Measurements from ENCODE around the gene CCL25.
"Not testable (repeated sequence)": the region's sequence is repeated elsewhere in the genome, so short reads cannot be mapped to it uniquely, and the experiment has no call there.

The CCL25 gene

GRCh38 chr19:8093740-8094139 lies 41.2 kb downstream of the CCL25 start:
- Histone ChIP-seq H3K36me3 (ENCODE audit: control insufficient read depth, insufficient read depth, low read length) (no peaks in the 10 kb centered on the region), H3K9ac (ENCODE audit: low read length) (no peak overlapping the region), H3K9me3 (ENCODE audit: control insufficient read depth, low read length) (peaks cover 15% of the 10 kb centered on the region), H3K27me3 (ENCODE audit: control insufficient read depth, insufficient read depth, low read length) (no peaks in the 10 kb centered on the region), H3K4me1 (ENCODE audit: control insufficient read depth, insufficient read depth, low read length) (no peaks in the 10 kb centered on the region), H3K4me3 (ENCODE audit: low read length) (no peak overlapping the region)

DNA sequence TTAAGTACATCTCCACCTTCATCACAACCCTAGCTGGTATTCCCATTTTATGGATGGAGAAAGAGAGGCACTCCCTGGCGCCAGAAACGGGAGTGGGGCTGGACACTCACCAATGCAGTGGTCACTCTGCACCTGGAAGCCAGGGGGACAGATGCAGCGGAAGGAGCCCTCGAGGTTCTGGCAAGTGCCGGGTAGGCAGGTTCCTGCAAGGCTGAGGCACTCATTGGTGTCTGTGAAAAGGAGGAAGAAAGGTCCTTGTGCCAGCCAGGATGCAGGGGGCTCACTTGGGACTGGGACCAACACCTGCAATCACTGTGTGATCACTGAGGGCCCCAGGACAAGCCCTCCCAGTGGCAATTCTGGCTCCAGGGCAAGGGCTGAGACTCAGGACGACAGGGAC lies 41.8 kb downstream of the CCL25 start:
- Histone ChIP-seq H3K27me3 (ENCODE audit: control insufficient read depth, insufficient read depth, low read length) (no peaks in the 10 kb centered on the region), H3K4me3 (ENCODE audit: low read length) (no peak overlapping the region), H3K9me3 (ENCODE audit: control insufficient read depth, low read length) (peaks cover 15% of the 10 kb centered on the region), H3K36me3 (ENCODE audit: control insufficient read depth, insufficient read depth, low read length) (no peaks in the 10 kb centered on the region), H3K9ac (ENCODE audit: low read length) (no peak overlapping the region), H3K4me1 (ENCODE audit: control insufficient read depth, insufficient read depth, low read length) (no peaks in the 10 kb centered on the region)

- no peaks in the 10 kb centered on the region for H3K36me3 ChIP-seq (ENCODE audit: control insufficient read depth, insufficient read depth, low read length)
- H3K9ac ChIP-seq (ENCODE audit: low read length) = no peak overlapping the region
- H3K4me3 ChIP-seq (ENCODE audit: low read length) = no peak overlapping the region
- H3K27me3 ChIP-seq (ENCODE audit: control insufficient read depth, insufficient read depth, low read length) = no peaks in the 10 kb centered on the region
- no peaks in the 10 kb centered on the region for H3K4me1 ChIP-seq (ENCODE audit: control insufficient read depth, insufficient read depth, low read length)
- peaks cover 15% of the 10 kb centered on the region for H3K9me3 ChIP-seq (ENCODE audit: control insufficient read depth, low read length)
Measured at GRCh38 chr19:8095354-8095886, 42.9 kb downstream of the CCL25 start.

DNA sequence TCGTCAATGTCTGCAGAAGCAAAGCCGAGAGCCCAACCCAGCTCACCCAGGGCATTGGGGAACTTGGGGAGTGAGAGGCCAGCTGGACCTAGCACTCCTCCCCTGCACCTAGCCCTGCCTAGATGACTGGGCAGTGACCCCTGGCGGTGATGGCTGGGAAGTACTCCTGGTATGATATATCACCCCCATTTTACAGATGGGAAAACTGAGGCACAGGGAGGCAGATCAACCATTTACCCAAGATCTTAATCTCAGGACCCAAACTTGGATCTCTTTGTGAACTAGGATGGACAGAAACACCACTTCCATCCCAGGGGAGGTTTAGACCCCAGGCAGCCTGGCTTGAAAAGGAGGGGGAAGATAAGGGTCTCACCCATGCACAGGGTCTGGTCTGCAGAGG lies 43.5 kb downstream of the CCL25 start:
- no peak overlapping the region for H3K9ac ChIP-seq (ENCODE audit: low read length)
- H3K36me3 ChIP-seq (ENCODE audit: control insufficient read depth, insufficient read depth, low read length) = no peaks in the 10 kb centered on the region
- H3K4me1 ChIP-seq (ENCODE audit: control insufficient read depth, insufficient read depth, low read length) = no peaks in the 10 kb centered on the region
- H3K9me3 ChIP-seq (ENCODE audit: control insufficient read depth, low read length) = peaks cover 15% of the 10 kb centered on the region
- no peaks in the 10 kb centered on the region for H3K27me3 ChIP-seq (ENCODE audit: control insufficient read depth, insufficient read depth, low read length)
- H3K4me3 ChIP-seq (ENCODE audit: low read length) = no peak overlapping the region

- no peak overlapping the region for H3K9ac ChIP-seq (ENCODE audit: low read length)
Measured at GRCh38 chr19:8097198-8097597, 44.6 kb downstream of the CCL25 start.

DNA sequence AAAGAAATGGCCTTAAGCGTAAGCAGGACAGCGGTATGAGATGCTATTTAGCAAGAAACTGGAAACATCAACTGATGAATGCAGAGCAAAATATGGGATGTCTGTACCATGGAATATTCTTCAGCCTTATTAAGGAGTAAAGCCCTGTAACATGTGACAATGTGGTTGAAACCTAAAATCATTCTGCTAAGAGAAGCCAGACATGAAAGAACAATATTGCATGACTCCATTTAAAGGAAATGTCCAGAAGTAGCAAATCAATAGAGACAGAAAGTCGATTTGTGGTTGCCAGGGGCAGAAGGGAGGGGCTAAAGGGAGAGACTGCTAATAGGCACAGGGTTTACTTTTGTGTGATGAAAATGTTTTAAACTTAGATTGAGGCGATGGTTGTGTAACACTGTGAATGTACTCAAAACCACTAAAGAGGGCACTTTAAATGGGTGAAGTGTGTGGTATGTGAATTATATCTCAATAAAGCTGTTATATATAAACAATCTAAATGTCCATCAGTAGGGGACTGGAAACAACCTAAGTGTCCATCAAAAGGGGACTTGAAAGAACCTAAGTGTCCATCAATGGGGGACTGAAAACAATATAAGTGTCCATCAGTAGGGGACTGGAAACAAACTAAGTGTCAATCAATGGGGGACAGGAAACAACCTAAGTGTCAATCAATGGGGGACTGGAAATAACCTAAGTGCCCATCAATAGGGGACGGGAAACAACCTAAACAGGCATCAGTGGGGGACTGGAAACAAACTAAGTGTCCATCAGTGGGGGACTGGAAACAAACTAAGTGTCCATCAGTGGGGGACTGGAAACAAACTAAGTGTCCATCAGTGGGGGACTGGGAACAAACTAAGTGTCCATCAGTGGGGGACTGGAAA lies 45.4 kb downstream of the CCL25 start:
- Histone ChIP-seq H3K4me3 (ENCODE audit: low read length) (no peak overlapping the region), H3K36me3 (ENCODE audit: control insufficient read depth, insufficient read depth, low read length) (no peaks in the 10 kb centered on the region), H3K9me3 (ENCODE audit: control insufficient read depth, low read length) (peaks cover 15% of the 10 kb centered on the region), H3K27me3 (ENCODE audit: control insufficient read depth, insufficient read depth, low read length) (no peaks in the 10 kb centered on the region), H3K4me1 (ENCODE audit: control insufficient read depth, insufficient read depth, low read length) (no peaks in the 10 kb centered on the region), H3K9ac (ENCODE audit: low read length) (no peak overlapping the region)

More at GRCh38 chr19:8097198-8097597, 44.6 kb downstream of the CCL25 start:
- Histone ChIP-seq H3K4me1 (ENCODE audit: control insufficient read depth, insufficient read depth, low read length) (no peaks in the 10 kb centered on the region), H3K4me3 (ENCODE audit: low read length) (no peak overlapping the region), H3K9me3 (ENCODE audit: control insufficient read depth, low read length) (peaks cover 15% of the 10 kb centered on the region), H3K27me3 (ENCODE audit: control insufficient read depth, insufficient read depth, low read length) (no peaks in the 10 kb centered on the region), H3K36me3 (ENCODE audit: control insufficient read depth, insufficient read depth, low read length) (no peaks in the 10 kb centered on the region)

DNA sequence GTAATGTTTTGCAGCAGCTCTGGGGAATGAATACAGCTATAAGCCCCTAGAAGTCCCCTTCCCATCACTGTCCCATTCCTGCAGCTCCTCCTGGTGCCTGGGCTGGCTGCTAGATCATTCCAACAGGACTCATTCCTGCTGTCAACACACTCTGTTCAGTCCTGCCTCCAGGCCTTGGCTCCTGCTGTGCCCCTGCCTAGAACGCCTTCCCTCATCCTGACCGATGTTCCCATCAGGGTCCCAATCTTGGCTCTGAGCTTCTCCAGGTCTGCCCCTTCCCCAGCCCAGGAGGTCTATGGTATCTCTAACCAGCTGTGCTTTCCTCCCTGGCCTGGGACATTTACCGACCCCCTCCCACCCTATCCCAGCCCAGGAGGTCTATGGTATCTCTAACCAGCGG lies 48.8 kb downstream of the CCL25 start:
- Histone ChIP-seq H3K4me3 (ENCODE audit: low read length) (no peak overlapping the region), H3K4me1 (ENCODE audit: control insufficient read depth, insufficient read depth, low read length) (no peaks in the 10 kb centered on the region), H3K9me3 (ENCODE audit: control insufficient read depth, low read length) (peaks cover 3% of the 10 kb centered on the region), H3K36me3 (ENCODE audit: control insufficient read depth, insufficient read depth, low read length) (no peaks in the 10 kb centered on the region), H3K27me3 (ENCODE audit: control insufficient read depth, insufficient read depth, low read length) (no peaks in the 10 kb centered on the region), H3K9ac (ENCODE audit: low read length) (no peak overlapping the region)

DNA sequence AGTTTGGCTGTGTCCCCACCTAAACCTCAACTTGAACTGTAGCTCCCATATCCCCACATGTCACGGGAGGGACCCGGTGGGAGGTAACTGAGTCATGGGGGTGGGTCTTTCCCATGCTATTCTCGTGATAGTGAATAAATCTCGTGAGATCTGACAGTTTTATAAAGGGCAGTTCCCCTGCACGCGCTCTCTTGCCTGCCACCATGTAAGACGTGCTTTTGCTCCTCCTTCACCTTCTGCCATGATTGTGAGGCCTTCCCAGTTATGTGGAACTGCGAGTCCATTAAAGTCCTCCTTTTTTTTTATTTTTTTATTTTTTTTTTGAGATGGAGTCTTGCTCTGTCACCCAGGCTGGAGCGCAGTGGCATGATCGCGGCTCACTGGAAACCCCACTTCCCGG lies 49.4 kb downstream of the CCL25 start:
- not testable (repeated sequence) for H3K4me3 ChIP-seq (ENCODE audit: low read length); H3K27me3 ChIP-seq (ENCODE audit: control insufficient read depth, insufficient read depth, low read length); H3K4me1 ChIP-seq (ENCODE audit: control insufficient read depth, insufficient read depth, low read length); H3K36me3 ChIP-seq (ENCODE audit: control insufficient read depth, insufficient read depth, low read length); H3K9me3 ChIP-seq (ENCODE audit: control insufficient read depth, low read length); H3K9ac ChIP-seq (ENCODE audit: low read length)

- H3K36me3 ChIP-seq (ENCODE audit: control insufficient read depth, insufficient read depth, low read length) = no peaks in the 10 kb centered on the region
- H3K9ac ChIP-seq (ENCODE audit: low read length) = no peak overlapping the region
- H3K27me3 ChIP-seq (ENCODE audit: control insufficient read depth, insufficient read depth, low read length) = no peaks in the 10 kb centered on the region
- no peaks in the 10 kb centered on the region for H3K9me3 ChIP-seq (ENCODE audit: control insufficient read depth, low read length)
- H3K4me1 ChIP-seq (ENCODE audit: control insufficient read depth, insufficient read depth, low read length) = no peaks in the 10 kb centered on the region
- no peak overlapping the region for H3K4me3 ChIP-seq (ENCODE audit: low read length)
Measured at GRCh38 chr19:8105471-8105870, 52.9 kb downstream of the CCL25 start.

GRCh38 chr19:8107301-8107903 lies 54.8 kb downstream of the CCL25 start:
- H3K27me3 ChIP-seq (ENCODE audit: control insufficient read depth, insufficient read depth, low read length) = no peaks in the 10 kb centered on the region
- H3K9me3 ChIP-seq (ENCODE audit: control insufficient read depth, low read length) = no peaks in the 10 kb centered on the region
- no peak overlapping the region for H3K4me3 ChIP-seq (ENCODE audit: low read length)
- H3K4me1 ChIP-seq (ENCODE audit: control insufficient read depth, insufficient read depth, low read length) = no peaks in the 10 kb centered on the region
- H3K36me3 ChIP-seq (ENCODE audit: control insufficient read depth, insufficient read depth, low read length) = no peaks in the 10 kb centered on the region
- no peak overlapping the region for H3K9ac ChIP-seq (ENCODE audit: low read length)

- no peaks in the 10 kb centered on the region for H3K4me1 ChIP-seq (ENCODE audit: control insufficient read depth, insufficient read depth, low read length)
- H3K4me3 ChIP-seq (ENCODE audit: low read length) = no peak overlapping the region
- no peaks in the 10 kb centered on the region for H3K9me3 ChIP-seq (ENCODE audit: control insufficient read depth, low read length)
- no peaks in the 10 kb centered on the region for H3K36me3 ChIP-seq (ENCODE audit: control insufficient read depth, insufficient read depth, low read length)
- no peaks in the 10 kb centered on the region for H3K27me3 ChIP-seq (ENCODE audit: control insufficient read depth, insufficient read depth, low read length)
- no peak overlapping the region for H3K9ac ChIP-seq (ENCODE audit: low read length)
Measured at GRCh38 chr19:8108560-8109445, 56.2 kb downstream of the CCL25 start.

DNA sequence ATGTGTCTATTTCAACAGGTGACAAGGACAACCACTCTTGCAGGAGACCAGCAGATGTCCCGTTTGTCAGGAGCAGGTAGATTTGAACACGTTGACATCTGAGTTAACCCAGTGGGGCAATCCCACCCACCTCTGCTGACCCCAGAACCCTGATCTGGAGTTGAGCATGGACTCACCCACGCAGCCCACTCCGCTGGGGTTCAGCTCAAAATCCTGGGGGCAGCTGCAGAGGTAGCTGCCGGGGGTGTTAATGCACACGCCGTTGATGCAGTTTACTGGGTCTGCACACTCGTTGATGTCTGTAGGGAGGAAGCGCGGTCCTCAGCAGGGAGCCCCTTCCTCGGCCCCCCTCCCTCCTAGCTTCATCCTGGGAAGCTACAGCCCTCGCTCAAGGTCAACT lies 56.9 kb downstream of the CCL25 start:
- H3K9ac ChIP-seq (ENCODE audit: low read length) = no peak overlapping the region
- no peaks in the 10 kb centered on the region for H3K36me3 ChIP-seq (ENCODE audit: control insufficient read depth, insufficient read depth, low read length)

More for the DNA sequence above, 56.9 kb downstream of the CCL25 start:
- Histone ChIP-seq H3K4me3 (ENCODE audit: low read length) (no peak overlapping the region), H3K27me3 (ENCODE audit: control insufficient read depth, insufficient read depth, low read length) (no peaks in the 10 kb centered on the region), H3K9me3 (ENCODE audit: control insufficient read depth, low read length) (no peaks in the 10 kb centered on the region), H3K4me1 (ENCODE audit: control insufficient read depth, insufficient read depth, low read length) (no peaks in the 10 kb centered on the region)
